MM.1S (cell line): Measurements from ENCODE around the gene ZSCAN5A.

Experiments used
- CTCF ChIP-seq: fragments of 300-600 bp; sonication (generic); IDR thresholded peaks from 2 replicates; pipeline ENCODE4 v1.5.1; 2016; ENCODE audit warnings: antibody characterized with exemption, low read length, mixed read lengths
- EZH2 ChIP-seq: fragments of 300-600 bp; sonication (generic); optimal IDR thresholded peaks from 2 replicates; pipeline ENCODE3; 2017; ENCODE audit warnings: low read depth, mild to moderate bottlenecking, antibody characterized with exemption, low read length, mixed read lengths
- EZH2phosphoT487 ChIP-seq: fragments of 300-600 bp; sonication (generic); IDR thresholded peaks from 2 replicates; pipeline ENCODE4 v1.6.1; 2018; ENCODE audit warnings: antibody characterized with exemption, low read length

- TF ChIP-seq EZH2phosphoT487 (no peak), CTCF (no peak), EZH2 (no peak)
These were observed 4.2 kb downstream of the ZSCAN5A start for GRCh38 chr19:56310462-56310861.
